Mammary epithelial cell (primary cell): ENCODE results near the gene TEX14.

Source experiments
- EZH2 ChIP-seq: IDR thresholded peaks from 2 replicates; pipeline ENCODE4 v1.6.1; 2012; ENCODE audit warnings: low read length, inconsistent platforms, borderline replicate concordance
- TF ChIP-seq, protein P1 (sequence below), 2 donors: IDR thresholded peaks in 1 of 2; conservative IDR thresholded peaks in 1 of 2; 2 replicates each; pipeline ENCODE4 v1.5.1; 2011 to 2012; ENCODE audit warnings: inconsistent platforms in 2 of 2, low read length in 2 of 2, mild to moderate bottlenecking in 2 of 2, control low read depth in 1 of 2, low read depth in 1 of 2; ENCODE audit not compliant: insufficient read depth in 1 of 2; ENCODE audit errors: extremely low read depth in 1 of 2

DNA sequence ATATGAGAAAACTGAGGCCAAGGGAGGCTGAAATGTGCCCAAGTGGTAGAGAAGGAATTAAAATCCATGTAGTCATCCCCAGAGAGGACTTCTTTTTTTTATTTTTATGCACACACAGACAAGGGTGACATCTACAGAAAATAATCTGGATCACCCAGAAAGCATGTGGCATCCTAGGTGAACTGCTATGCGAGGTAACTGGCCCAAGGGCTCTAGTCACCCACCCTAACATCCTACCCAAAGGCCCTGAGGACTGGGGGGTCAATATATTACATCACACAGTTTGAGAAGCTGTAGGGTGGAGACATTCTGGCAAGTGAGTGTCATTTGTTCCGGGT is 23.3 kb downstream of the TEX14 start:
- TF ChIP-seq, protein P1, sequence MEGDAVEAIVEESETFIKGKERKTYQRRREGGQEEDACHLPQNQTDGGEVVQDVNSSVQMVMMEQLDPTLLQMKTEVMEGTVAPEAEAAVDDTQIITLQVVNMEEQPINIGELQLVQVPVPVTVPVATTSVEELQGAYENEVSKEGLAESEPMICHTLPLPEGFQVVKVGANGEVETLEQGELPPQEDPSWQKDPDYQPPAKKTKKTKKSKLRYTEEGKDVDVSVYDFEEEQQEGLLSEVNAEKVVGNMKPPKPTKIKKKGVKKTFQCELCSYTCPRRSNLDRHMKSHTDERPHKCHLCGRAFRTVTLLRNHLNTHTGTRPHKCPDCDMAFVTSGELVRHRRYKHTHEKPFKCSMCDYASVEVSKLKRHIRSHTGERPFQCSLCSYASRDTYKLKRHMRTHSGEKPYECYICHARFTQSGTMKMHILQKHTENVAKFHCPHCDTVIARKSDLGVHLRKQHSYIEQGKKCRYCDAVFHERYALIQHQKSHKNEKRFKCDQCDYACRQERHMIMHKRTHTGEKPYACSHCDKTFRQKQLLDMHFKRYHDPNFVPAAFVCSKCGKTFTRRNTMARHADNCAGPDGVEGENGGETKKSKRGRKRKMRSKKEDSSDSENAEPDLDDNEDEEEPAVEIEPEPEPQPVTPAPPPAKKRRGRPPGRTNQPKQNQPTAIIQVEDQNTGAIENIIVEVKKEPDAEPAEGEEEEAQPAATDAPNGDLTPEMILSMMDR (conservative IDR thresholded peaks at IDR 0.05 in 1 of 2, IDR thresholded peaks at IDR 0.05 in 1 of 2; ENCODE audit: extremely low read depth in 1 of 2, insufficient read depth in 1 of 2, low read depth in 1 of 2, low read length in 2 of 2): no peak
- no peak for TF ChIP-seq EZH2
